Measurements from ENCODE around the gene WNK2. TPM values are rescaled to one million over a fixed set of nuclear protein-coding genes. Genes with fewer than 3 reads are reported as not detected.

The WNK2 gene
- total RNA-seq, 1 donor from 2014 or later: 1.9 TPM

GRCh38 chr9:93191354-93191660 lies 7.4 kb downstream of the WNK2 start:
- Histone ChIP-seq H3K4me1 (ENCODE audit: insufficient read depth, low read length) (no peaks in the 10 kb centered on the region), H3K4me2 (ENCODE audit: low read length) (no peak overlapping the region), H3K9ac (ENCODE audit: low read length) (no peak overlapping the region), H2AFZ (ENCODE audit: low read depth, low read length) (no peak overlapping the region), H3K27ac (ENCODE audit: low read depth, low read length) (no peak overlapping the region), H3K4me3 (ENCODE audit: insufficient read depth, low read depth, low read length) (no peak overlapping the region), H3K9me3 (ENCODE audit: insufficient read depth, low read depth, low read length) (no peaks in the 10 kb centered on the region), H3K36me3 (ENCODE audit: insufficient read depth, low read length) (no peaks in the 10 kb centered on the region), H3K79me2 (ENCODE audit: insufficient read depth, low read length) (no peaks in the 10 kb centered on the region), H4K20me1 (ENCODE audit: insufficient read depth, low read length) (no peaks in the 10 kb centered on the region), H3K27me3 (ENCODE audit: insufficient read depth, low read length) (peaks cover 15% of the 10 kb centered on the region)
- FAIRE-seq (no peak), DNase-seq (ENCODE audit: low read depth) (no peak)
- Mint-ChIP-seq H3K27me3 (ENCODE audit: low read depth, unreplicated experiment) (peaks cover 47% of the 10 kb centered on the region), H3K4me3 (ENCODE audit: unreplicated experiment) (no peak overlapping the region), H3K4me1 (ENCODE audit: low read depth, unreplicated experiment) (no peaks in the 10 kb centered on the region), H3K9me3 (ENCODE audit: unreplicated experiment) (peaks cover 2% of the 10 kb centered on the region), H3K27ac (ENCODE audit: unreplicated experiment) (no peak overlapping the region), H3K36me3 (ENCODE audit: low read depth, unreplicated experiment) (peaks cover 3% of the 10 kb centered on the region)
- TF ChIP-seq CTCF (IDR thresholded peaks at IDR 0.05; ENCODE audit: insufficient read depth, low read depth, low read length) (no peak), EZH2 (IDR thresholded peaks at IDR 0.05; ENCODE audit: insufficient read depth, low read length) (no peak)

GRCh38 chr9:93192721-93193387 lies 8.9 kb downstream of the WNK2 start:
- FAIRE-seq: no peak

More at GRCh38 chr9:93192721-93193387, 8.9 kb downstream of the WNK2 start:
- DNase-seq (ENCODE audit: low read depth): no peak
- H3K4me2 ChIP-seq (ENCODE audit: low read length): no peak overlapping the region
- Mint-ChIP-seq H3K9me3 (ENCODE audit: unreplicated experiment) (peaks cover 2% of the 10 kb centered on the region), H3K36me3 (ENCODE audit: low read depth, unreplicated experiment) (peaks cover 3% of the 10 kb centered on the region), H3K27ac (ENCODE audit: unreplicated experiment) (no peak overlapping the region), H3K27me3 (ENCODE audit: low read depth, unreplicated experiment) (peaks cover 38% of the 10 kb centered on the region), H3K4me3 (ENCODE audit: unreplicated experiment) (no peak overlapping the region), H3K4me1 (ENCODE audit: low read depth, unreplicated experiment) (no peaks in the 10 kb centered on the region)
- H3K4me3 ChIP-seq (ENCODE audit: insufficient read depth, low read depth, low read length): no peak overlapping the region
- no peaks in the 10 kb centered on the region for H3K9me3 ChIP-seq (ENCODE audit: insufficient read depth, low read depth, low read length)
- no peak overlapping the region for H3K27ac ChIP-seq (ENCODE audit: low read depth, low read length)
- no peaks in the 10 kb centered on the region for H3K79me2 ChIP-seq (ENCODE audit: insufficient read depth, low read length)
- no peaks in the 10 kb centered on the region for H3K36me3 ChIP-seq (ENCODE audit: insufficient read depth, low read length)
- H3K4me1 ChIP-seq (ENCODE audit: insufficient read depth, low read length): no peaks in the 10 kb centered on the region
- no peak overlapping the region for H2AFZ ChIP-seq (ENCODE audit: low read depth, low read length)
- no peak for TF ChIP-seq EZH2 (IDR thresholded peaks at IDR 0.05; ENCODE audit: insufficient read depth, low read length)
- TF ChIP-seq CTCF (IDR thresholded peaks at IDR 0.05; ENCODE audit: insufficient read depth, low read depth, low read length): no peak
- H4K20me1 ChIP-seq (ENCODE audit: insufficient read depth, low read length): no peaks in the 10 kb centered on the region
- H3K9ac ChIP-seq (ENCODE audit: low read length): no peak overlapping the region
- peaks cover 6% of the 10 kb centered on the region for H3K27me3 ChIP-seq (ENCODE audit: insufficient read depth, low read length)
